GM18502 (cell line): Measurements from ENCODE around the gene NME7.

Source experiments
- ATAC-seq: cut with Tn5 transposase; IDR thresholded peaks from one replicate; pipeline ENCODE4 v1.9.1; 2021; ENCODE audit warnings: mild to moderate bottlenecking; ENCODE audit not compliant: unreplicated experiment, poor library complexity

The NME7 gene

DNA sequence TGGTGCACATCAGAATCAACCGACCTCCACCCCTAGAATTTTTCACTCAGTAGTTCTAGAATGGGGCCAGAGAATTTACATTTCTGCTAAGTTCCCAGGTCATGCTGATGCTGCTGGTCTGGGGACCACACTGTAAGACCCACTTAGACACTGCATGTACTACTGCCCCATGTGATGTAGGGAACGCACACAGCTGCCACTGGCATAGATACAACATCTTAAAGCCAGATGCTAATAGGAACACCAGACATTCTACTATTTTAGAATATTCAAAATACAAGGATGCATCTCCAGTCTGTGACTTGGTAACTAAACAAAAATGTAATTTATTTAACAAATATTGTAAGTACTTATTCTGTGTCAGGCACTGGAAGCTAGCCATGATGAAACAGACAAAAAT is 275.2 kb downstream of the NME7 start:
- ATAC-seq: no peak

DNA sequence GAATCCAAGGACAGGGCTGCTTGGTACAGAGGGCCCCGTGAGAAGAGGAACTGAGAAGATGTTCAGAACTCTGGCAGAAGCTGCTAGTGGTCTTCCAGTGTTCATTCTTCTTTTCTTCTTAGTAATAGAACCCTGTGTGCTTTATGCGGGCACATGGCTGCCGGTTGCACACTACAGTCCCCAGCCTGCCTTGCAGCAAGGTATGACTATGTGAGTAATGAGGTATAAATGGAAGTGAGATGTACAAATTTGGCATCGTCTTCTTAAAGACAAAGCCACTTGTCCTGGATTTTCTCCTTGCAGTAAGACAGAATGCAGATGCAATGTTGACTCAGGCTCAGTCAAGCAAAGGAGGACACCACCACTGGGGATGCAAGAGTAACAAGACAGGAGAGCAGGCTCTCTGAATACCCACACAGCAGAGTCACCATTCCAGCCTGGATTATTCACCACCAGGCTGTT is 276.1 kb downstream of the NME7 start:
- peak; percentile 85 for ATAC-seq

DNA sequence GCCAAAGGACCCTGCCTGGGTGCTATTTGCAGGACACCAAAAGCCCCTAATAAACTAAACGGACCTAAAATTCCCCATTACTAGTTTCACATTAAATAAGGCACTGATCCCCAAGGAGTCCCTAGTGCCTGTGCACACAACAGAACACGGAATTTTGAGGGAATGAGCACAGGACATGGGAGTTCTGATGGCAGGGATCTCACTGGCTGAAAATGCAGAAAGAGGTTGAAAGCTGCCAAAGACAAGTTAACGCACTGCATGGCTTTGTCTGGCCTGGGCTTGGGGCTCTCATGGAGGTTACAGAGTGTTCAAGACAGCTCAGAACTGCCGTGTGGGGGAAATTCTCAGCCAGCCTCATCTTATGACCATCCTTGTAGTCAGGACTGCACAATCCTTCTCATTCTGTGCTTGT is 276.7 kb downstream of the NME7 start:
- peak; percentile 56 for ATAC-seq

DNA sequence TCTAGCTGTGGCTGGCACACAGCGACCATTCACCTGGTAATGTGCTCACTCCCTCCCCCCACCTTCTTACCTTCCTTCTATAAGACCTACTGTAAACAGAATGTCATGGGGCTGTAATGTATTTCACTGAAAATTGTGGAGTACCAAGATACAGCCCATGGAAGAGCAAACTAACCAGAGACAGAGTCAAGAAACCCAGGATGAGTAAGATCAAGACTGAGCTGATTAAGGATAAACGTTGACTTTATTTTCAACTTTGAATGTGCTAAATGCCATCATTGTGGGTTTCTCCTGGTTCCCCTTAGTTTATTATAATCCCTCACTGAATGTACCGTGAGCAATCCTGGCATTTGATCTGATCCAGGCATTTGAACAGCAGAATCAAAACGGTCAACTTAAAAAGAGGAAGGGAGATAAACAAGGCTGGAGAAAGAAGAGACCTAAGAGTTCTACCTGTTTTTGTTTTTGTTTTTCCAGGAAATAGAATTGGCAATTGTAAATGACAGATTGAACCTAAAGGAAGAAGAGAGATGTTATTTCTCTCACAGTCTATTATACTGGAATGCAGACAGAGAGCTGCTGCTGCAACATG is 277.2 kb downstream of the NME7 start:
- ATAC-seq: peak; percentile 14

DNA sequence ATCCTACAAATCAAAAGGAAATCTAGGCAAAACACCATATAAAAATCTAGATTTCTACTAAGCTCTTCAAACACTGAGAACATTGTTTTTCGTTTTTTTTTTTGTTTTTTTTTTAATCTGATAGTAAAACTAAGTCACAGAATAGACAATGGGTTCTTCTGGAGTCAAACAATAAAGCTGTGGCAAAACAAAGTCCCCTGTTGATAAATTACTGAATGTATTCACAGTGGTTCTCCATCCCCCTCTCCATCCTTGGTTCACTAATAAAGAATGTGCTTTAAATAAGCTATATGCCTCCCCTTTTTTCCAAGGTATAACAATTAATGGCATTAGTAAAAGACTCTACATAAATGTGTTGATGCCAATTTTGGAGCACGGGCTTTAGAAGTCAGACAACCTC is 277.8 kb downstream of the NME7 start:
- ATAC-seq: no peak

- ATAC-seq: no peak
These were observed 279.7 kb downstream of the NME7 start for GRCh38 chr1:169087876-169088275.

- ATAC-seq: no peak
These were observed 280.8 kb downstream of the NME7 start for GRCh38 chr1:169086603-169087455.

- no peak for ATAC-seq
These were observed 281.7 kb downstream of the NME7 start for GRCh38 chr1:169085911-169086310.
